Calu3 (cell line): ENCODE results near the gene DGCR8. TPM values are rescaled to one million over a fixed set of nuclear protein-coding genes. Genes with fewer than 3 reads are reported as not detected.

Source experiments
- BruUV-seq: library from RNA; stranded (reverse); fragments of 400-500 nt; replicated peaks from 2 replicates; lab custom pipeline; 2021; lab: Mats Ljungman, UMichigan
- CTCF ChIA-PET: fragments of 300-600 bp; sonication (Branson Sonifier 250); formaldehyde crosslinking; loops from one replicate; lab custom pipeline; 2022; ENCODE audit warnings: antibody characterized with exemption; lab: Charles Lee
- DNase-seq: peaks from one replicate; pipeline ENCODE4 v3.0.0; 2022
- H3K27ac Mint-ChIP-seq: one replicate; pipeline ENCODE4 v1.8.0; 2022; ENCODE audit warnings: mixed read lengths; ENCODE audit not compliant: unreplicated experiment
- H3K27me3 Mint-ChIP-seq: one replicate; pipeline ENCODE4 v1.8.0; 2022; ENCODE audit warnings: mixed read lengths; ENCODE audit not compliant: unreplicated experiment
- H3K36me3 Mint-ChIP-seq: one replicate; pipeline ENCODE4 v1.8.0; 2022; ENCODE audit warnings: mild to moderate bottlenecking, moderate library complexity, mixed read lengths; ENCODE audit not compliant: insufficient read depth, unreplicated experiment
- H3K4me1 Mint-ChIP-seq: one replicate; pipeline ENCODE4 v1.8.0; 2022; ENCODE audit warnings: mild to moderate bottlenecking, low read depth, mixed read lengths; ENCODE audit not compliant: unreplicated experiment
- H3K4me3 Mint-ChIP-seq: one replicate; pipeline ENCODE4 v1.8.0; 2022; ENCODE audit warnings: mild to moderate bottlenecking, low read depth, moderate library complexity, mixed read lengths; ENCODE audit not compliant: unreplicated experiment
- H3K9me3 Mint-ChIP-seq: one replicate; pipeline ENCODE4 v1.8.0; 2022; ENCODE audit warnings: low read depth, mixed read lengths; ENCODE audit not compliant: unreplicated experiment
- intact Hi-C: fragments of 100-400 bp; cut with micrococcal nuclease; formaldehyde crosslinking; loops from one replicate; pipeline ENCODE4 v1.10.0; 2022; ENCODE audit not compliant: unreplicated experiment
- total RNA-seq: library from RNA; stranded (reverse); gene quantifications from 2 replicates; pipeline ENCODE4 v1.2.3, GENCODE V29; 2022
- TF ChIP-seq, protein P1 (sequence below): fragments of 200-600 bp; IDR thresholded peaks from one replicate; pipeline ENCODE4 v1.8.0; 2022; ENCODE audit warnings: antibody characterized with exemption; ENCODE audit not compliant: unreplicated experiment

DGCR8 gene
- total RNA-seq, 1 experiment from 2014 or later = 54.7 TPM

DNA sequence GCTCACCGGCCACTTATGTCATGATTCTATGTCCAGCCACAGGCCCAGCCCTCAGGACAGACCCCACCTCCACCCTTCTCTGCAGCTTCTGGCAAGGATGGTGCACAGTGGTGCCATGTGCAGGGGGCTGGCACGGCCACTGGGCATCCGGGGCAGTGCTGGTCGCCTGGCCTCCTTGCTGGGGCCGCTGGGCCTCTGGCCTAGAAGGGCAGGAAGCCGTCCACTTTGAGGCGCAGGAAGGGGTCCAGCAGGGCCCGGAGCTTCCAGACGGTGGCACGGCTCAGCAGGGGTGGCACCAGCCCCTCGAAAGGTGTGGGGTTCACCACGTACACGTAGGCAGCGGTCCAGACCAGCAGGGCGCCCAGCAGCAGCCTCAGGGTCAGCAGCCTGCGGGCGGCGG is 68.4 kb downstream of the DGCR8 start:
- Mint-ChIP-seq H3K4me1 (no peaks in the 10 kb centered on the region), H3K9me3 (no peaks in the 10 kb centered on the region), H3K36me3 (peaks cover 9% of the 10 kb centered on the region), H3K4me3 (no peak overlapping the region), H3K27me3 (peaks cover 5% of the 10 kb centered on the region), H3K27ac (no peak overlapping the region)
- intact Hi-C loops = no loop called here
- no peak for DNase-seq
- no TSS peak for BruUV-seq
- CTCF ChIA-PET = interaction anchor here (1.3 kb wide), 1 partner anchor 9 kb away, joined by 3 read pairs; no protein-coding TSS in a partner anchor
- TF ChIP-seq, protein P1, sequence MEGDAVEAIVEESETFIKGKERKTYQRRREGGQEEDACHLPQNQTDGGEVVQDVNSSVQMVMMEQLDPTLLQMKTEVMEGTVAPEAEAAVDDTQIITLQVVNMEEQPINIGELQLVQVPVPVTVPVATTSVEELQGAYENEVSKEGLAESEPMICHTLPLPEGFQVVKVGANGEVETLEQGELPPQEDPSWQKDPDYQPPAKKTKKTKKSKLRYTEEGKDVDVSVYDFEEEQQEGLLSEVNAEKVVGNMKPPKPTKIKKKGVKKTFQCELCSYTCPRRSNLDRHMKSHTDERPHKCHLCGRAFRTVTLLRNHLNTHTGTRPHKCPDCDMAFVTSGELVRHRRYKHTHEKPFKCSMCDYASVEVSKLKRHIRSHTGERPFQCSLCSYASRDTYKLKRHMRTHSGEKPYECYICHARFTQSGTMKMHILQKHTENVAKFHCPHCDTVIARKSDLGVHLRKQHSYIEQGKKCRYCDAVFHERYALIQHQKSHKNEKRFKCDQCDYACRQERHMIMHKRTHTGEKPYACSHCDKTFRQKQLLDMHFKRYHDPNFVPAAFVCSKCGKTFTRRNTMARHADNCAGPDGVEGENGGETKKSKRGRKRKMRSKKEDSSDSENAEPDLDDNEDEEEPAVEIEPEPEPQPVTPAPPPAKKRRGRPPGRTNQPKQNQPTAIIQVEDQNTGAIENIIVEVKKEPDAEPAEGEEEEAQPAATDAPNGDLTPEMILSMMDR = no peak

DNA sequence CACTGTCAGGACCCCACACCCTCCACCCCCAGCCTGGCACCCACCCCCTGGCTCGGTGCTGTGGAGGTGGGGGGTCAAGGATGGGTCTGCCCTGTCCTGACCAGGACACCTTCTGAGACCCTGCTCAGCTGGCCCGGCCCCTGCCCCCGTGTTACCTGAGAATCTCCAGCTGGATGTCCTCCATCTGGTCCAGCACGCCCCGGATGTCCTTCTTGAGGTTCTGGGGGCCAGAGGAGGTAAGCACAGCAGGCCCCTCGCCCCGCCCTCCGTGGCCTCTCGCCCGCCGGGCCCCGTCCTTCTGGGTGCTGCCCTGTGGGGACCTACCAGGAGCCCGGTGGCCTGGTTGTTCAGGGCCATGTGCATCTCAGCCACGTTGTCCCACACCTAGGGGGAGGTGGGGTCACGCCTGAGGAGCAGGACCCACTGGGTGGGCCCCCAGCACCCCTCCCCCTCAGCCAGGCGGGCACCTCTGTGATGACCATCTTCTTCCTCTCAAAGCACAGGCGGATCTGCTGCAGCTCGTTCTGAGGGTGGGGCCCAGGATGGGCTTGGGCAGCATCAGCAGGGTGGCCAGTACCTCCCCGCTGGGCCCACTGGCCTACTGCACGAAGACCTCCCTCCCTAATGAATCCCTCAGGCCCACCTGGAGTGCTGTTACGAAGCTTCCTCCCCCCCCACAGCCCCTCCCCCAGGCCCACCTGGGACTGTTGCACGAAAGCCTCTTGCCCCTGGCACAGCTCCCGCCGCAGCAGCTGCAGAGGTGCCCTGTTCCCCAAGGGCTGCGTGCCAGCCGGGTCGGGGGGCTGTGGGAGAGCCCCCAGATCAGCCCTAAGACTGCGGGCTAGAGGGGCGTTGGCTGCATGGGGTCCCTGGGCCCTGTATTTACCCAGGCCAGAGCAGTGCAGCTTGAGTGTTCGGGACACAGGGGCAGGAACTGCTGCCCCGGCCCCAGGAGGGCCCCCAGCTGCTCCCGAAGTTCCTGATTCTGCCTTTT is 69.5 kb downstream of the DGCR8 start:
- Mint-ChIP-seq H3K27ac (no peak overlapping the region), H3K4me1 (no peaks in the 10 kb centered on the region), H3K4me3 (no peak overlapping the region), H3K27me3 (peaks cover 16% of the 10 kb centered on the region), H3K9me3 (no peaks in the 10 kb centered on the region), H3K36me3 (peaks cover 16% of the 10 kb centered on the region)
- intact Hi-C loops = no loop called here
- DNase-seq = no peak
- TF ChIP-seq, protein P1 = no peak
- BruUV-seq = no TSS peak
- CTCF ChIA-PET = no interaction called here

DNA sequence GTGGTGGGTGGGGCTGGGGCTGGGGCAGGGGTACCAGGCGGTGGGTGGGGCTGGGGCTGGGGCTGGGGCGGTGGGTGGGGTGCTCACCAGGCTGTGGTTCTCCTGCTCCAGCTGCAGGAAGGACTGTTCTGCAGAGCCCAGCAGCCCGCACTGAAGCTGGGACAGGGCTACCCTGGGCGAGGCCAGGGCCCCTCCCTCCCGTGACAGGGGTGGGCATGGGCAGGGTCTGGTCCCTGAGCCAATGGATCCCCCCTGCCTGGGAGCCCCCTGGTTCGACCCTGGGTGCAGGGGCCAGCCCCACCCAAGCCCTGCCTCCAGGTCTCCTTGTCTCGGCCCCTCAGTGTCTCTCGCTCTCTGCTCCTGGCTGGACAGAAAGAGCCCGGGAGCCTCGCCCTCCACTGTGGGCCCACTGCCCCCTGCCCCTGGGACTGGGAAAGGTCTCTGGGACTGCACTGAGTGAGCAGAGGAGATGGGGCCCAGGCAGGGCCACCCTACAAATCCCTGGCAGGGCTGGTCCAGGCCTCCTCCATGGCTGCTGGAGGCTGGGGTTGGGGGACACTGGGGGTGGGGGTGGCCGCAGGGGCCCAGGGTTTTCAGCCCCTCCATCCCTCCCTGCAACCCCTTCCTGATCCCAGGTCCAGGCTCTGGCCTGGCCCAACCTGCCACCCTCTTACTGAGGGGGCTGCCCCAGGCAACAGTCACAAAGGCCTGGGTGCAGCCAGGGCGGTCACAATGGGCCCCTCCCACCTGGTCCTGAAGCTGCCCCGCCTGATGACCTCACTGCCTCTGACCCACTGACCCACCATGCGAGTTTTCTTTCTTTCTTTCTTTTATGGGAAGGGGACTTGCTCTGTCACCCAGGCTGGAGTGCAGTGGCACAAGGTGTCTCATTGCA is 70.6 kb downstream of the DGCR8 start, which contains the start of gene CCDC188:
CCDC188 (minus strand) TSS at position 675 of the 895 bp plus-strand sequence; CDS start at position 606, 69 bp downstream.
- Mint-ChIP-seq H3K27me3 (peaks cover 21% of the 10 kb centered on the region), H3K4me1 (no peaks in the 10 kb centered on the region), H3K36me3 (peaks cover 18% of the 10 kb centered on the region), H3K9me3 (no peaks in the 10 kb centered on the region), H3K27ac (no peak within 1 kb of the TSS), H3K4me3 (no peak within 1 kb of the TSS)
- CTCF ChIA-PET = interaction anchor here (0.6 kb wide), 1 partner anchor 135 kb away, joined by 4 read pairs; no protein-coding TSS in a partner anchor
- intact Hi-C loops = no loop called here
- TF ChIP-seq, protein P1 = no peak
- BruUV-seq = no TSS peak
- no peak for DNase-seq

DNA sequence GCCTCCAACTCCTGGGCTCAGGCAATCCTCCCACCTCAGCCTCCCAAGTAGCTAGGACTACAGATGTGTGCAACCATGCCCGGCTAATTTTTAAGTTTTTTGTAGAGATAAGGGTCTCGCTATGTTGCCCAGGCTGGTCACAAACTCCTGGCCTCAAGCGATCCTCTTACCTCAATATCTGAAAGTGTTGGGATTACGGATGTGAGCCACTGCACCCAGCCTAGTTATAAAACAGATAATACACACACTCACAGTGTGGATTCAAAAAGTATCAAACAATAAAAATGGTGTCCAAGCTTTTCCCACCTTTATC is 71.2 kb downstream of the DGCR8 start:
- DNase-seq = no peak
- H3K4me3 Mint-ChIP-seq = no peak overlapping the region
- intact Hi-C loops = no loop called here
- peaks cover 18% of the 10 kb centered on the region for H3K36me3 Mint-ChIP-seq
- no TSS peak for BruUV-seq
- no peak overlapping the region for H3K27ac Mint-ChIP-seq
- TF ChIP-seq, protein P1 = no peak
- no peaks in the 10 kb centered on the region for H3K9me3 Mint-ChIP-seq
- H3K4me1 Mint-ChIP-seq = no peaks in the 10 kb centered on the region
- peaks cover 21% of the 10 kb centered on the region for H3K27me3 Mint-ChIP-seq
- CTCF ChIA-PET = interaction anchor here (0.6 kb wide), 1 partner anchor 135 kb away, joined by 4 read pairs; no protein-coding TSS in a partner anchor
